Measurements from ENCODE around the gene CAMTA1.

CAMTA1 gene

DNA sequence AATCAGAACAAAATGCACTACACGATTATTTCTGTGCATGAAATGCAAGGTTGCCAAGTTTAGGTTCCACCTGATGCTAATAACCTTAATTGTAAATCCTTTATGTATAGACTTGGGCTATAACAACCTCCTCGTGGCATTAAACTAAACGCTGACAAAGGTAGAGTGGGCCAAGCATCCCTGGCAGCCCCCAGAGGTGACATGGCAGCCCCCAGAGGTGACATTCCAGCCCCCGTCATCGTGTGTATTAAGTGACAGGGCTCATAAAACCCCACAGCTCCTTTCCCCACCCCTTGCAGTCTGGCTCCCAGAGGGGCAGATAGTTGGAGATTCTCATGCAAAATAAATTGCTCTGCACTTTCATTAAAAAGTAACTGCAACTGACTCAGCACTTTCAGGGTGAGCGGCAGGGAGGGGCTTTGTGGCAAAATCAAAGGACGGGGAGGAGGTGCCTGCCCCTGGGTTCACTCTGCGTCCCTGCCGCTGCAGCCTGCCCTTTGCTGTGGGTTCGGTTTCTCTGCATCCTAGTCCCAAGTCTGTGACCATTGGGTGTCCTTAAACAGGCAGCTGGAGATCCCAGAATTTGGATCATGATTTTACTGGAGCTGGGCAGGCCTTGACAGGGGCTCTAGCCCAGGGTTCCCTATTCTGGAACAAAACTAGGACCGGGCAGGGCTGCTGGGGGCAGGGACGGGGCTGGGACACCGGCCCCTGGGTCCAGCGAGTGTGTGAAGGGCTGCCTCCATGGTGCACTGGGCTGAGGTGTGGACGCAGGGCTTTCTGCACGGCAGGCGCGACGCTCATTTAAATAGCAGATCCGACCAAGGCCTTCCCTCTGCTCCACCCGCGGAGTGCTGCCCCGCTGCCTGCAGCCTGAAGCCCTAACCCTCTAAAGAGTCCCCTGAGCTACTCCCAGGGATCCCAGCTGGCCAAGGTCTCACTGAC lies 751.0 kb downstream of the CAMTA1 start:
- no peak for DNase-seq

DNA sequence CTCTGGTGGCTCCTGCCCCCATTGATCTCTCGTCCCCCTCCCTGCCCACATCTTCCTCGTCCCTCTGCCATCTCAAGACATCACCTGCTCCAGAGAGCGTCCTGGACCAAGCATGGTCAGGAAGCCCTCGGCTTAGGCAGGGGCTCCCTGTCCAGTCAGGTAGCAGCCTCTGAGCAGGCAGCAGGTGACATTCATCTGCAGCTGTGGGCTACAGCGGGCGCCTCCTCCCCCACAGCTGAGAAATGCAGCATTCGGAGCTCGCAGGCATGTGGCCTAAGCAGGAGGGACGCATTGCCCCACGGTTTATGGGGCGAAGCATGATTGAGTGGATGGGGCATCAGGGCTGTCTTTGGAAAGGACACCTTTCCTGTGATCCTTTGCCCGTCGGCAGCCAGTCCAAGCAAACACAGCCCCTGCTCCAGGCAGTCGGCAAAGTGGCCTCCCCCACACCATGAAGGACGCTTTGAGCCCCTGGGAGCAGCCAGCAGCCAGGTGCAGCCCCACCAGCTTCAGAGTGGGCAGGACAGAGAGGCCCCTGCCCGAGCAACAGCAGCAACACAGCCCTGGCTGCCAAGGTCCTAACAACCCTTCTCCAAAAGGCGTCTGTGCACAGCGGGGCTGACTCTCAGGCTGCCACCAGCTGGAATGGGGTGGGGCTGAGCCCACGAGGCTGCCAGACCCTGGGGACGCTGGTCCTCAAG lies 751.8 kb downstream of the CAMTA1 start:
- no peak for DNase-seq

DNA sequence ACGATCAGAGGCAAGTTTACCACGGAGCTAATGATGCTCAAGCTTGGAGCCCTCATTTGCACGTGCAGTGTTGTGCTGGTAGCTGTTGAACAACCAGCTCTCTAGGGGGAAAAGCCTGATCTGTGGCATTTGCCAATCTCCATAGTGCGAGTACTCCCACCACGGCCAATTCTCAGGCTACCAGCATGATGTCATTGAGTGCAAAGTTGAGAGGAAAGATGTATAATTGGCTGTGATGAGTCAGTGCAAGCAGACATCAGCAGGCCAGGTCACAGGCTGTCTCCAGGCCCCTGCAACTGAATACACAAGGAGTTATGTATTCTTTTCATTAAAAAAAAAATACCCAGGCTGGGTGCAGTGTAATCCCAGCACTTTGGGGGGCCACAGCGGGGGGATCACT lies 752.8 kb downstream of the CAMTA1 start:
- DNase-seq = no peak

DNA sequence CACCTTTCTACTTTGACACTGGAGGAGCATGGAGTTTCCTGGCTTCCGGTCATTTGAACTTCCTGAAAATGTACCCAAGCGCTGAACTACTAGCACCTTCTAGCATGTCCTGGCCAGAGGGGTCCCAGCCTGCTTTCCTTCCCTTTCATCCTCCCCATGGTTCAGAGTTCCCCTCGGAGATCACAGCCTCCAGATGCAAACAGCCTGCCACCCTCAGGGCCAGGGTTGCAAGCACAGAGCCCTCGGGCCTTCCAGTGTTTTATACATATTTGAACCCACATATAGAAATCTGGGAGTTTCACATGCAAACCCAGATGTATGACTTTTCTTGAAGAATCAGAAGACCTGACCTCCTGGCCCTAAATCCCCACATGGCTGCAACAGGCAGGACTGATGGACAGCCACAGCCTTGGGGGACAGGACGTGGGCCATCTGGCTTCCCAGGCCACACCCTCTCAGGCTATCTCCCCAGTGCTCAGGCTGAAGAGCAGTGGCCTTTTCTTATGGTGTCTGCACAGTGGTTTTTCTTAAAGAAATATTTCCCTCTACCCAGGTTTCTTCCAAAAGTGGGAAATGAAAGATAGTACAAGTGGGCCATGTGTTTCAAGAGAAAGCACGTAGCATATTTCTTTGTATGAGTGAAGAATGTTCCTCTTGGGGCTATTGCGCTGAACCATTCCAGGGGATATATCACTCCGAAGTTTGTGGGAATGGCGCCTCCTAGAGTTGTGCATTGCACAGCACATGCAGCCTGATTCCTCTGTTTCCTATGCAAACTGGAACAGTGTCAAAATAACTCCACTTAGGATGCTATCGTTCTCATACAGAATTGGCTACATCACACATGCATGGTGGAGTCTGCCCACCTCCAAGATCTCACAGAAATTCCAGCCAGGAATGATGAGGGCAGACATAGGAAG lies 753.9 kb downstream of the CAMTA1 start:
- DNase-seq = no peak

DNA sequence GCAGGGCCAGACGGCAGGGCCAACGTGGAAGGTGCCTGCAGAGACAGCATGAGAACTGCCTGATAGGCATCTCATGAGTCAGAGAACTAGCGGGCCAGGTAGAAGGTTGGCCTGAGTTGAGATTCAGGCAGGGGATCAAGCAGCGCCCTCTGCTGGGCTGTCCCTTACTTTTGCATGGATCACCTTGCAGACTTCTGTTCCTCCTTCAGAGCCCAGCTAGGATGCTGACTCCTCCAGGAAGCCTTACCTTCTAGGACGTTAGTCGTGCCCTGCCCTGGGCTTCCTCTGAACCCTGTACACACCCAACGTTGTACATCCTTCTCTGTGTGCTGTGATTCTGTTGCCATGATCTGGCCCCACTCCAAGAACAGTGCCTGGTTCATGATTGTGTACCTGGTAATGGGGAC lies 754.5 kb downstream of the CAMTA1 start:
- no peak for DNase-seq

DNA sequence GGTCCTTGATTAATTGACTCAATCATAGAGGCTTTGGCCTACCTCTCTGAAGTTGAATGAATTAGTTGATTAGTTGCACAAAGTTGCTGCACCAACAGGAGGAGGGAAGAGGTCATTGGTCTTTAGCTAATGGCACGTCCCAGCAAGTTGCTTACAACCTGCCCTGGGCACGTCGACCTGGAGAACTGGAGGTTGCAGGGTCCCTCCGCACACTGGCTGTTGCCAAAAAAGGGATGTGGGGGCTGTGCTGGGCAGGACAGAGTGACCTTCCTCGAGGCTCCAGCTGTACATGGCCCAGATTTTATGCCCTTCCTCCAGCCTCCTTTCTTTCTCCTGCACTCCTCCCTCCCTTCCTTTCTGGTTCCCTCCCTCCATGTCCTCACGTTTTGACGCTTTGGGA lies 755.6 kb downstream of the CAMTA1 start:
- no peak for DNase-seq

DNA sequence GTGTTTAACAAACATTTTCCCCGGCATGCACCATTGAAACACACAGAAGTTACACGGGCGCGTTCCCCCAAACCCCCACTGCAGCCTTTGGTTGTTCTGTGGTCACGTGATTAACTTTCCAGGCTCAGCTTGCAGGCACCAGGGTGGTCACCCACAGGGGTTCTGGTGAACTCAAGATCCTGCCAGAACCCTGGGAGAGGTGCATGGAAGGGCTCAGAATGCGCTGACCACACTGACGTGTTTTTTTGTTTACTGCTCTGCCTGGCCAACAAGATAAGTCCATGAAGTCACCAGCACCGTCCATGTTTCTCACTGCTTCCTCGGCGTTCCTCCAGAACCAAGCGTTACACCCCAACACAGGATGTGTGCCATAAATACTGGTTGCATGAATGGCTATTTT lies 756.4 kb downstream of the CAMTA1 start:
- no peak for DNase-seq

DNA sequence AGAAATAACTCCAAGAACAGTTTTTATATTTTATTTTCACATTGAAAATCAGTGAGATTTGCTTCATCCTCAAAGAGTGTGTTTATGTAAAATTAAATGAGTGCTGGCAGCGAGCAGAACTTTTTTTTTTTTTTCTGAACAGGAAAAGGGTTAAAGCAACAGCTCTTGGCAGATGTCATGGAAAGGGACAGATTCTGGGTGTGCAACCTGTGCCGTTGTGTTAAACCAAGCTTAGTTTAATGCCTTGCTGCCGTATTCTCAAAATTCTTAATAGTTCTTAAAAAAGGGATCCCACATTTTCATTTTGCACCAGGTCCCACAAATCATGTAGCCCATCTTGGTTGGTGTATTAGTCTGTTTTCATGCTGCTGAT lies 758.5 kb downstream of the CAMTA1 start:
- no peak for DNase-seq

DNA sequence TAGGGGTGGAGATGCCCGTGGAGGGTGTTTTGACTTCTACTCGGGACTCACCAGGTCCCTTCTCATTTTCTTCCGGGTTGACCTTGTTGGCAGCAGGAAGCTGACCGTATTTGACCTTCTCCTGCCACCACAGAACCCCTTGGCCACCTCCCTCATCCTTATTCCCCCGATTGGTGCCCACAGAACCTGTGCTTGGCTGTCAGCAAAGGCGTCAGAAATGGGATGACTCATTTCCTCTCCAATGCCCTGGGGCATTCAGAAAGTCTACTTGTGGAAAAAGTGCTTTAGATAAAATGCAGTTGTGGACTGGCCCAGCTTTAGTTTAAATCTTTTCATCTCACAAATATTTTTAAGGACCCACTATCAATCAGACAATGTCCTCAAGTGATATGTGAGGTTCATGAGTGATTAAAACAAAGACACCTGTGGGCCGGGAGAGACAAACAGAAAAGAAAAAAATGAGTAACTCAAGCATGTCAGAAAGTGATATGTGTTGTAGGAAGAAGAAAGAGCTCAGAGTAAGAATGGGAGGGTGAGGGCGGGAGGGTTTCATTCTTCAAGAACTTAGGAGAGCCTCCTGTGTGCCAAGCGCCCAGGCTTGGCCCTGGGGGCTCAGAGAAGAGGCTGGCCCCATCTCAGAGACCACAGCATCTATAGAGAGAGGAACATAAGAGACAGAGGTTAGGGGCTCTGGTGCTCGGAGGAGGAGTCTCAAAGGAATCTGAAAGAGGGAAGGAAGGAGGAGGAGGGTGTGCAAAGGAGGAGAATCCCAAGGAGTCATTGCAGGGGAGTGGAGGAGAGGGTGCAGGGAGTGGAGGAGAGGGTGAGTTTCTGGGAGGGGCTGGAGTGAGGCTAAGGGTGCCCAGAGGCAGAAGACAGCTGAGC lies 764.3 kb downstream of the CAMTA1 start:
- DNase-seq = no peak

DNA sequence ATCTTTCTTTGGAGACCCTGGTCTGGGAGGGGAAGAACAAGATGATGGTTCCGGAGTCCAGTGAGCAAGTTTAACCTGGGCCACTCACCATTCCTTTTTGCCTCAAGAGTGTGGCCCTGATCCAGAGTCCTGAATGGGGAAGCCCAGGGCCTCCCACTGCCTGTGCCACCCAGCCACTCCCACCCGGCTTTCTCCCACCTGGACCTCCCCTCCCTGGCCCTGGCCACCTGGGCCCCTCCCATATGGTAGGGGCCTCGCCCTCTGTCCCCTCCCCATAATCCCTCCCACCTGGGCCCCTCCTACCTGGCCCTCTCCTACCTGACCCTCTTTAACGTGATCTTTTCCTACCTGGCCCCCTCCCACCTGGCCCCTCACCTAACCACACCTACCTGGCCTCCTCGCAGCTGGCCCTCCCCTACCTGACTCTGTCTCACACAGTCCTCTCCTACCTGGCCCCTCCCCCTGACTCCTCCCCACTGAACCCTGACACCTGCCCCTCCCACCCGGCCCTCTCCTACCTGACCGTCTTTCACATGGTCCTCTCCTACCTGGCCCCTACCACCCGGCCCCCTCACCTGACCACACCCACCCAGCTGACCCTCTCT lies 765.1 kb downstream of the CAMTA1 start:
- no peak for DNase-seq

DNA sequence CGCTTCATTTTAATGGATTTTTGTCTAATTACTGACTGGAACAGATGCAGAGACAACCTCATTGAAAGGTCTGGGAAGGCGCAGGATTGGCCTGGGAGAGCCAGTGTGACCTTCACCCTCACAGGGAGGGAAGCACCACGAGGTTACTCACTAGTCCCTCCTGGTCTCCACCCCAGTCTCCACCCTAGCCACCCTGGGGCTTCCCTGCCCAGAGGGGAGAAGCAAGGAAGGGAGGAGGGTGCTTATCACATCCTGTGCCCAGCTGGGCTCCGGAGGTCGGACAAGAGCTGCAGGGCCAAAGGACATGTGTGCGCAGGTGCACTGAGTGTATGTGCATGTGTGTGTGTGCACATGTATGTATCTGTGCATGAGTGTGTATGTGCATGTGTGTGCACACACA lies 765.7 kb downstream of the CAMTA1 start:
- no peak for DNase-seq

DNA sequence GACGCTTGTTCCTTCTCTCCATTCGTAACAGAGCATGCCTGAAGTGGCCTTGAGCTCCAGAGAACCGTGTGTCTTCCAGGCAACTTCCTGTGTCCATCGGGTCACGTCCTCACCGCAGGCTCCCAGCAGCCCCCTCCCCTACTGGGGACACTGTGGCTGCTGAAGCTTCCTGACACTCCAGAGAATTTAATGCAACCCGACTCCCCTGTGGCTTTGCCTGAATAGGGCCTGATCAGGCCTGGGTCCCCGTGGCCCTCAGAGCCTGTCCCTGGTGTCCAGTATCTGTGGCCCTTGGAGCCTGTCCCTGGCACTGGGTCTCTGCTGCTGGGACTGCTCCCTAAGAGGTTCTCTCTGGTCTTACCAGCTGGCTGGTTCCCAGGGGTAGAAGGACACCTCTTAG lies 766.2 kb downstream of the CAMTA1 start:
- DNase-seq = no peak

DNA sequence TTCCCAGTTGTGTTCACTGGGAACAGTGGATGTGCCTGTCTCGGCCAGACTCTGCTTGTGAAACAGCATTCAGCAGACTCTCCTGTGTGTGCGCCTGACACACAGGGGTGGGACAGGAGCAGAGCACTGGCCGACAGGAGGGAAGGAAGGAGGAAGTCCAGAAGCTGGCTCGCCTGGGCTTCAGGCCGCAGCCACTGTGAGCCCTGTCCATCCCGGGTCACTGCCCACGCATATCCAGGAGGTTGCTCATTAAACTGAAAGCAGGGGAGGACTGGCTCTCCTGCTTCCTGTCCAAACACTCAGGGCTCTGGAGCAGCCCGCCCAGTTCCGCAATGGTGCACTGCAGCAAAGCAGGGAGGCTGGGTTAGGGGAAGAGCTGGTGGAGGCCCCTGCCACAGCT lies 767.1 kb downstream of the CAMTA1 start:
- no peak for DNase-seq

DNA sequence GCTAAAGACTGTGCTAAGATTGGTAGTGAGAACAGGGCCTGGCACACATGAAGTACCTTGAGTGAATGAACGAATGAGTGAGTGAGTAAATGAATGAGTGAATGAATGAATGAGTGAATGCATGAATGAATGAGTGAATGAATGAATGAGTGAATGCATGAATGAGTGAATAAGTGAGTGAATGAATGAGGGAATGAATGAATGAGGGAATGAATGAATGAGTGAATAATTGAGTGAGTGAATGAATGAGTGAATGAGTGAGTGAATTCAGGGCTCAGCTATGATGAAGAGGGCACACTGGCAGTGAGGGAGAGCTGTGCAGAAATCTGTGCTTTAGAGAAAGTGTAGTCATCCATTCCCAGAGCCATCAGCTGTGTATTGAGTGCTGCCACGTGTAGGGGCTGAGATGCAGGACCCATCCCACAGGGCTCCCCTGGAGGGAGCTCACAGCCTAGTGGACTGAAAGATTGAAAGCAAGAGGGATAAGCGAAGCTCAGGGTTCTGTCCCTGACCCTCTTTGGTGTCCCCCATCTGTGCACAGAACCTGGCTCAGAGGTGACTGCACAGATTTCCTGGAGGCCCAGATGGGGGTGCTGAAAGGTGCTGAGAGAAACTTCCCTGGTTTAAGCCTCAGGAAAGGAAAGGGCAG lies 767.9 kb downstream of the CAMTA1 start:
- no peak for DNase-seq

DNA sequence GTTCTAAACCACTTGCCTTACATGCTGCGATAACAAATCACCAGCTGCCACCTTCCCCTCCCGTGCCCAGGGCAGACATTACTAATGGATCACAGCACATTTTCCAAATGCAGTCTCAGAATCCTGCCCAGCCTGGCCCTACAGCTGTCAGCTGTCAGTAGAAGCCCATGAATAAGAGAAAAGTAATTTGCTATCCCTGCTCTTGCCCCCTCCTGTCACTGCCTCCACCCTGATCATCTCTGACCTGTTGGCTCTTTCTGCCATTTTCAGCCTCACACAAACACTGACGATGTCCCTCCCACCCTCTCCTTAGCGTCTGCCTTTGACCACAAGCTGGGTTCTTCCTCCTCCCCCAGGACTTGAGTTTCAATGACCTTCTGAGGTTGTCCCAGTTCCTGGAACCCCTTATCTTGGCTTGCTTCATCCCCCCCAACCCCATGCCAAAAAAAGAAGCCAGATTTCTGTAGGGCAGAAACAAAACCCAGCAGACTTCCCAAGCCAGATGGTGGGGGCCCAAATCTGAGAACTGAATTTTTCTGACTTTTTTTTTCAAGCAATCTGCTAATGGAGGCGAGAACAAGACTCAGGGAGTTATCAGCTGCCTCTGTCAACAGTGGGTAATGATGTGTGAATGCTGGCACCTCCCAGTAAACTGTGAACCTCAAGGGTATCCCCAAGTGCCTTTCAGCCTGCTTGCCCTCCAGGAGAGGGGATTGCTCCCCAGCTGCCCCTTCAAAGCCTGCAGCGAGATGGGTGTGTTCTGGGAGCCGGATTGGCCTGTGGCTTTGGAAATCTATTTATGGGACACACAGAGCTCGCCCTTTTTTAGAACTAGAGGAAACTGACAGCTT lies 769.4 kb downstream of the CAMTA1 start:
- no peak for DNase-seq

DNA sequence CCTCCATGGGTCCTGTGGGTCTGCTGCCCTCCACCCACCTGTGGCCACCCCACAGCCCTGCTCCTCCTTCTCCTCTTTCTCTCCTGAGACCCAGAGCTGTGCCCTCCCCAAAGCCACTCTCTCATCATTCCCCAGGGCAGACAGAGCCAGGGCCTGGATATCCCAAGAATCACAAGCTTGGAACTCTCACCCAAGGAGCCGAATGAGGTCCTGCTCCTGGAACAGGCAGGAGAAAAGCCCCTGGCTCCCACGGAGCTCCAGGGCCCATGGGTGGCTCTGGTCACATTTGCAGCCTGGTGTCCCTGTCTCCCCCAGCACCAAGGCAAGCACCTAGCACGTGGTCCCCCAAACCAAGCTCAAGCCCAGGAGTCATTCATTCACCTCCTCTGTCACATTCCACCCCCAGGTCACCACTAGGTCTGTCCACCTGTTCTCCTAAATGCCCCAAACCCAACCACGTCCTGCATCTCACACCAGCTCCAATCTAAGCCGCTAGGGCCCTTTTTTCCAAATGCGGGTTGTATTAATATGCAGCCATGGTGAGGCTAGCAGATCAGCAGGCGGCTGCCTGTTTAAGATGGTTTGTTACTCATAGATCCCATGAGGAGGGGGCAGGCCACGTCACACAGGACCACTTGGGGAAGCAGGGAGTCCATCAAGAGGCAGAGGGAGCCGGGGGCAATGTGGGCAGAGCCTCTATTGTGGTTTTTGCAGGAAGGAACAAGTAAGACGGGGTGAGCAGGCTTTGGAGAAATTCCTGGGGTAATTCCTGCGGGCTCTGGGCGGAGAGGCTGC lies 770.3 kb downstream of the CAMTA1 start:
- DNase-seq = no peak

DNA sequence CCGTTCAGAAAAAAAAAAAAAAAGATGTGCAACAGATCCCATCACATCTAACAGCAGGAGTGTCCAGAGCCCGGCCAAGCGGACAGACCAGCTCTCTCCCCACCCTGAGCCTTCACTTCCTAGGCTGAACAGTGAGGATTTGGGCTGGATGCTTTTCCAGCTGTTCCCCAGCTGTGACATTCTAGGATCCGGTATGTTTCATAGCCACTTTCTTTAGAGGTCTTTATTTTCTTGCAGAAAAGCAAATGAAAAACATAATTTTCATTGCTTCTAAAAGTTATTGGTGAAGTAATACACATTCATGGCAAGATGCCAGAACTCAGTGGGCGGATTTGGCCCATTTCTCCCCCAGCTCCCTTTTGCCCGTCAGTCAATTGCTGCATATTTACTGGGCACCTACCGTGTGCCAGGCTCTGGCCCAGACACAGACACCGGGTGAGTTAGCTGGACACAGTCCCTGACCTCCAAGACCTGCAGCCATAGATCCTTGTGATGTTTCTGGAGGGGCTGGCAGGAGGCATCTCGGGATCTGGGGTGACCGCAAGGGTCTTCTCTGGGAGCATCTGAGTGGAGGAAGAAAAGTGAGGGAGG lies 772.1 kb downstream of the CAMTA1 start:
- no peak for DNase-seq

DNA sequence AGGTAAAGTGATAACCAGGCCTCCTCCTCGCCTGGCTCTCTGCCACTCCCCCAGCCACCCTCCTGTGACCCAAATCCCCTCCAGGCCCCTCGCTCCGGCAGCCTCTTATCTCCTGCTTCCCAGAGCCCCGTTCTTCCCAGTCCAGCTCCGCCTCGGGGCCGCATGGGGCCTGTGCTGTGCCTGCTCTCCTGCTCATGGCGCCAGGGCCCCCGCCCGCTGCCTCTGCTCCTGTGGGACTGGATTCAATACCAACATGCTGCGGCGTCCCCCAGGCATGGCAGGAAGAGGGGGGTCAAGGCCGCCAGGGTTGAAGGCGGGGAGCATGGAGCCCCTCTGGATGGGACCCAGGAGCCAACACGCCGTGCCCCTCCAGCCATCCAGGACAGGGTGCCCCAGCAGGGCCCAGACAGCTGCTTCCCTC lies 772.8 kb downstream of the CAMTA1 start:
- no peak for DNase-seq

DNA sequence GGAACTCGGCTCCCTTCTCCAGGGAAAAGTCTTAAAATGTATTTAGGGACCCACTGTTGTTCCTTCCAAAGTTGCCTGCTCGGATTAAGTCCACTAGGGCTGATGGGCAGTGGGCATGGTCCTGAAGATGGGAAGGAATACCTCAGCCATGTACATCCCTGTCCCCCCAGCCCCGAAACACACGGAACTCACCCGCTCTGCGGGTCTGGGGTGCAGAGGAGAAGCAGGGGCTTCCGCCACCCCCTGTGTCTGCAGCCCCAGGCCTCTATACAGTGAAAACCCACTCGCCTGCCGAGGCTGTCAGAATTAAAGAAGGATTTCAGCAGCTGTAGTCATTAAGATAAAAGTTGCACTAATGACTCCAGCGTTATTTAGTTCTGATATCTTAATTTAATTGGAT lies 773.2 kb downstream of the CAMTA1 start:
- no peak for DNase-seq

Measured in effector CD4-positive, alpha-beta T cell (primary cell).